GM12875 (cell line): ENCODE data around the gene SOCS3.

Experiments
- H3K4me3 ChIP-seq: one replicate; pipeline ENCODE4 v1.5.1; 2011; ENCODE audit warnings: low read depth, low read length, control low read depth
- TF ChIP-seq, protein P1 (sequence below): IDR thresholded peaks from 2 replicates; pipeline ENCODE4 v1.5.1; 2011; ENCODE audit warnings: low read depth, mild to moderate bottlenecking, control low read depth, inconsistent platforms, low read length, moderate library complexity, borderline replicate concordance; ENCODE audit not compliant: insufficient read depth

The SOCS3 gene

DNA sequence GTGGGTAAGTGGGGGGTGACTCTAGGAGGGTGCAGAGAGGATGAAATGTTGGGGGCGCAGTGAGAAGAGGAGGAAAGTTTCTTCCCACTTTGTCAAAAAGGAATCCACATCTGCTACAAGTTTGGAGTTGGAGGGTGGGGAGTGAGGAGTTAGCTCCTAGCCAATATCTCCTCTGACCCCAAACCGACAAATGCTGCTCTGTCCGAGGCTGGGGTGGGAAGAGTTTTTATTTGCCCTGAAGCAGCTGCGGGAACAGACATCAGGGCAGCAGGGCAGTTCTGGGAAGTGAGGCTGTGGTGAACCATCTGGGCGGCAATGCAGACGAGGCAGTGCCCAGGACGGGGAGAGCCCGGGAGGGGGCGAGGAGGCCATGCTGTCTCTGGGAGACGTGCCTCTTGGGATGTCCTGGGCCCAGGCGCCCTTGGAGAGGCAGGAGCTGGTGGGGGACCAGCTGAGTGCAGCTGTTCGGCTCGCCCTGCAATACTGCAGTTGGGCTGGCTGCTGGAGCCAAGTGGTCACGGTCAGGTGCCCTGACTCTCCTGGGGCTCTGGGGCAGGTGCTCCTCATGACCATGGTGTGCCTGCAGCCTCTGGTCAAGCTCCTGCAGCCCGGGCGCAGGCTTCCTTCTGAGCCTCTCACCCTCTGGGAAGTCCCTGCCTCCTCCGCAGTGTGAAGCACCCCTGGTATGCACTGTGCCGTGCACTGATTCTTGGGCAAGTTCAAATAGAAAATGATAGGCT, 6.4 kb upstream of the SOCS3 start:
- H3K4me3 ChIP-seq, result no peak overlapping the region

DNA sequence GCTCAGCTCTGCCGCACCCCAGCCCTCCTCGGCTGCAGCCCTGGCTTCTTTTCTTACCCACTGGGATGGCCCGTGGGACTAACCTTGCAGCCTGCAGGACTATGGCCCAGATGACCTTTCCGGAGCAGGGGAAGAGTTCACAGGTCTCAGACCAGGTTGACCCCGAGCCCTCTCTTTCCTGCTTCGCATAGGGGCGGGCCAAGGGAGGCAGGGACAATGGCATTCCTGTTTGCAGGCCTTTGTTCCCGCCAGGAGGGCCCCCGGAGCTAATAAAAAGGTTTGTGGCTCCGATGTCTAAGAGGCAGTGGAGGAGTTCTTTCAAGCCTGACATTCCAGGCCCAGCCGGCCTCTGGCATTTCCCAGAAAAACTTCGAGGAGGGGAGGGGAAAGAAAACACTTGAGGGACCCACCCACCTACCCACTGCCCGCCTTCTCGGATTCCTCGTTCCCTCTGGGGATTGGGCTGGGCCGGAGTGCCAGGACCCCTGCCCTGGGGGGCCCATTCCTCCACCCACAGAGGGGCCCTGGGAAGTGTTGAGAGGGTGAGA, 5.8 kb upstream of the SOCS3 start:
- no peak overlapping the region for H3K4me3 ChIP-seq
- TF ChIP-seq, protein P1, sequence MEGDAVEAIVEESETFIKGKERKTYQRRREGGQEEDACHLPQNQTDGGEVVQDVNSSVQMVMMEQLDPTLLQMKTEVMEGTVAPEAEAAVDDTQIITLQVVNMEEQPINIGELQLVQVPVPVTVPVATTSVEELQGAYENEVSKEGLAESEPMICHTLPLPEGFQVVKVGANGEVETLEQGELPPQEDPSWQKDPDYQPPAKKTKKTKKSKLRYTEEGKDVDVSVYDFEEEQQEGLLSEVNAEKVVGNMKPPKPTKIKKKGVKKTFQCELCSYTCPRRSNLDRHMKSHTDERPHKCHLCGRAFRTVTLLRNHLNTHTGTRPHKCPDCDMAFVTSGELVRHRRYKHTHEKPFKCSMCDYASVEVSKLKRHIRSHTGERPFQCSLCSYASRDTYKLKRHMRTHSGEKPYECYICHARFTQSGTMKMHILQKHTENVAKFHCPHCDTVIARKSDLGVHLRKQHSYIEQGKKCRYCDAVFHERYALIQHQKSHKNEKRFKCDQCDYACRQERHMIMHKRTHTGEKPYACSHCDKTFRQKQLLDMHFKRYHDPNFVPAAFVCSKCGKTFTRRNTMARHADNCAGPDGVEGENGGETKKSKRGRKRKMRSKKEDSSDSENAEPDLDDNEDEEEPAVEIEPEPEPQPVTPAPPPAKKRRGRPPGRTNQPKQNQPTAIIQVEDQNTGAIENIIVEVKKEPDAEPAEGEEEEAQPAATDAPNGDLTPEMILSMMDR, result no peak

More for the DNA sequence above, 6.4 kb upstream of the SOCS3 start:
- TF ChIP-seq, protein P1, result no peak

DNA sequence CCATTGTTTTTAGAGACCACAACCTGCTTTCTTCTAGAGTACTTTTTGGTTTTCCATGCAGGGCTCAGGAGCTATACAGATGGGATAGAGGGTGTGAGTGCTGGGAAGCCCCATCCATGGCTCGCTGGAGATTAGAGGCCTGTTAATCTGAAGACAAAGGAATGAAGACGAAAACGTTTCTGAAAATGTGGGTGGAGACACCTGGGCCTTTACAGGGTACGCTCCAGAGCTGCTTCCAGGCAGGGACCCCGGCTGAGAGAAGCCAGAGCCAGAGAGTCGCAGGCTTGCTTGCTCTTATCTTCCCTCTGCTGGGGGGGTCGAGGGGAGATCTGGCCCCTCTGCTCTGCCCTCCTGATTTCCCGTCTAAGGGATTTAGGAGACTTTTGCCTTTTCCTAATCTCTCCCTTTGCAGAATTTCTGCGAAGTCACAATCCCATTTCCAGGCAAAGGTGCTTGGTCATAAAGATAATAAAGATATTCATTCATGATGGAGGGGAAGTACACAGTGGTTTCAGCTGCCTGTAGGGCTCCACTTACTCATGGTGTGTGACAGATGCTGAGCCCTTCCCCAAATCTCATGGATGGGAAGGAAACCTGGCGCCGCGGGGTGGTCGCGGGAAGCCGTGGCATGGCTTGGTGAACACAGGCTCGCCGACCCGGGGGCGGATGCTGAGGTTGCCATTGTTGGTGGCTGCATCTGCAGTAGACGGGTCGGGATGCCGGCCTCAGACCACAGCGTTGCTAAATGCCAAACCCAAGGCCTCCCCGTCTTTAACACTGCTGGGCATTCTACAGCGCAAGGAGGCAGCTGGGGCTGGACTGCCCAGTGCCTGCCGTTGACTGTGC, 4.8 kb upstream of the SOCS3 start:
- TF ChIP-seq, protein P1, result no peak
- no peak overlapping the region for H3K4me3 ChIP-seq

DNA sequence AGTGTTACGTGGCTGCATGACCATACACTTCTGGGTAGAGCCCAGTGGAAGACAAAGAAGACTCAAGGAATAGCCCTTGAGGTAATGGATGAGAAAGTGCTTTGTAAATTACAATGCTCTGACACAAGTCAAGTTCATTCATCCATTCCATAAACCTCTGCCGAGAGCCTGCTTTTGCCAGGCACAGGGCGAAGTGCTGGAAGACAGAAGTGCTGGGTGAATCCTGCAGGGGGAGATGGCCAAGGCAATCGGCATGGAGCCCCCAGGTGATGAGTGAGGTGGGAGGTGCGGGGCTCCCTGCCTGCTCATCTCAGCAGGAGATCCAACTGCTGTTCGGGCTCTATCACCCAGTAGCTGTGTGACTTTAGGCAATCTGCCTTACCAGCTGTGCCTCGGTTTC, 2.8 kb upstream of the SOCS3 start:
- H3K4me3 ChIP-seq, result no peak overlapping the region
- TF ChIP-seq, protein P1, result peak; percentile 24; the same call in 1 of the 2 replicates

DNA sequence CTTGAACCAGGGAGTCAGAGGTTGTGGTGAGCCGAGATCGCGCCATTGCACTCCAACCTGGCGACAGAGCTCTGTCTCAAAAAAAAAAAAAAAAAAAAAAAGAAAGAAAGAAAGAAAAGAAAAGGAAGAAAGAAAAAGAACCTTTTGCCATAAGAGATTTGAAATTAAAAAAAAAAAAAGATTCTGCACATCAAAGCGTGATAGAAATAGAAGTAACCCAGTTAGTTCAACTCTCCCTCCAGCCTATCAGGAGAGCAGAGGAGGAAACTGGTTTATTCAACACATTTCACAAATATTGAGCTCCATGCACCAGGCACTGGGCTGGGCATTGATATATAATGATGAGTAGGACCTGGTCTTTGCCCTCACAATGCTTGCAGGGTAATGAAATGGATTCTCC, 2.4 kb upstream of the SOCS3 start:
- TF ChIP-seq, protein P1, result no peak
- H3K4me3 ChIP-seq, result no peak overlapping the region

DNA sequence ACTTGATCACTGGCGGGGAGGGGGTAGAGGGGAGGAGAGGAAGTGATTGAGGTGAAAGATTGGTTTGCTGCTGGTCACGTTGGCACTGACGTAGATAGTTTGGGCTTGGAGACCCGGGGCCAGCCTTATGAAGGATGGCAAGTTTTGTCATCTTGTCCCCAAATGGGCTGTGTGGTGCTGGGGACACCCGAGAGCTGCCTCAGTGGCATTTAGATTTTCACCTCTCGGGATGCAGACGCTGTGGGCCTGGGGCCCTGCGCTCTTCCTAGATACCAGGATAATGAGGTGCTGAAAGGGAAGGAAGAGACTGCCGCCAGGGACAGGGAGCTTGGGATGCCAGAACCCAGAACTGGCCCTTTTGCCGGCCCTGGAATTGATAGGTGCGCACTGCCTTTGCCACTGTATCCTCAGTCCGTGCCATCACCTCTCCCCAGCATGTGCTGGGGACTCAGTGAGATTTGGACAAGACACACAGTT, 1.4 kb upstream of the SOCS3 start:
- H3K4me3 ChIP-seq, result no peak overlapping the region
- TF ChIP-seq, protein P1, result no peak
